Panc1 (cell line): ENCODE results near the gene PHTF2. TPM values are rescaled to one million over a fixed set of nuclear protein-coding genes. Genes with fewer than 3 reads are reported as not detected.

Experiments used
- ATAC-seq: fragments of 200-7000 bp; cut with Tn5 transposase; 2 replicates; pipeline ENCODE4 v1.9.1; 2020; ENCODE audit warnings: mild to moderate bottlenecking, moderate library complexity
- BruUV-seq: library from RNA; stranded (reverse); fragments of 400-500 nt; replicated peaks from 2 replicates; lab custom pipeline; 2021; lab: Mats Ljungman, UMichigan
- CTCF ChIA-PET: fragments of 300-600 bp; sonication (Branson Sonifier 250); formaldehyde crosslinking; loops from one replicate; lab custom pipeline; 2022; ENCODE audit warnings: antibody characterized with exemption; lab: Charles Lee
- POLR2A ChIA-PET: fragments of 300-600 bp; sonication (Branson Sonifier 250); formaldehyde crosslinking; loops from one replicate; lab custom pipeline; 2022; ENCODE audit warnings: antibody characterized with exemption; lab: Charles Lee
- DNase-seq: peaks from one replicate; pipeline ENCODE4 v3.0.0-alpha.2; 2010; ENCODE audit warnings: low read depth, low spot score
- H3K27ac ChIP-seq: 2 replicates; pipeline ENCODE4 v1.5.1; 2011; ENCODE audit warnings: mild to moderate bottlenecking, low read length, inconsistent platforms
- H3K27me3 ChIP-seq: fragments of 200-500 bp; sonication (Bioruptor generic); 2 replicates; pipeline ENCODE4 v1.6.0; 2014; ENCODE audit warnings: low read length, inconsistent platforms; ENCODE audit not compliant: control insufficient read depth, insufficient read depth
- H3K36me3 ChIP-seq: fragments of 200-500 bp; sonication (Bioruptor generic); 2 replicates; pipeline ENCODE4 v1.5.1; 2014; ENCODE audit warnings: inconsistent platforms, mild to moderate bottlenecking, low read length, moderate library complexity; ENCODE audit not compliant: control insufficient read depth, insufficient read depth
- H3K4me1 ChIP-seq: 2 replicates; pipeline ENCODE4 v1.5.1; 2011; ENCODE audit warnings: inconsistent platforms, mild to moderate bottlenecking, low read length, moderate library complexity; ENCODE audit not compliant: control insufficient read depth, insufficient read depth
- H3K4me3 ChIP-seq, 2 experiments: 2 replicates each; pipeline ENCODE4 v1.5.1; 2011 to 2012; ENCODE audit warnings: low read depth in 2 of 2, low read length in 2 of 2, mild to moderate bottlenecking in 2 of 2, inconsistent platforms in 1 of 2, moderate library complexity in 1 of 2
- H3K9me3 ChIP-seq: fragments of 200-500 bp; sonication (Bioruptor generic); 2 replicates; pipeline ENCODE4 v1.5.1; 2014; ENCODE audit warnings: low read depth, mild to moderate bottlenecking, inconsistent platforms, low read length, moderate library complexity; ENCODE audit not compliant: control insufficient read depth, insufficient read depth
- POLR2AphosphoS5 ChIP-seq: IDR thresholded peaks from 2 replicates; pipeline ENCODE4 v1.6.1; 2012; ENCODE audit warnings: mild to moderate bottlenecking, low read depth, low read length, moderate library complexity
- SIN3A ChIP-seq: IDR thresholded peaks from 2 replicates; pipeline ENCODE4 v1.6.1; 2012; ENCODE audit warnings: low read depth, mild to moderate bottlenecking, low read length, moderate library complexity, borderline replicate concordance; ENCODE audit not compliant: insufficient read depth
- TCF7L2 ChIP-seq: IDR thresholded peaks from 2 replicates; pipeline ENCODE4 v1.6.1; 2011; ENCODE audit warnings: mild to moderate bottlenecking, low read depth, low read length, inconsistent platforms
- in situ Hi-C: cut with HindIII; loops from 2 replicates; pipeline ENCODE4 v1.10.0; 2016; ENCODE audit warnings: low sequenced_read_pairs, low pct_unique_long_range_greater_than_20kb
- intact Hi-C: fragments of 100-400 bp; cut with micrococcal nuclease; formaldehyde crosslinking; loops from one replicate; pipeline ENCODE4 v1.10.0; 2022; ENCODE audit not compliant: unreplicated experiment
- total RNA-seq: library from RNA; stranded (reverse); gene quantifications from one replicate; pipeline ENCODE4 v1.2.1, GENCODE V29; 2021; ENCODE audit not compliant: unreplicated experiment
- TF ChIP-seq, protein P1 (sequence below): fragments of 450-650 bp; IDR thresholded peaks from 2 replicates; pipeline ENCODE4 v1.5.1; 2017; ENCODE audit warnings: mild to moderate bottlenecking
- TF ChIP-seq, protein P2 (sequence below), 2 experiments: IDR thresholded peaks; 2 replicates each; pipeline ENCODE4 v1.6.1; 2011 to 2012; ENCODE audit warnings: low read depth in 2 of 2, control low read depth in 1 of 2, low read length in 1 of 2, mild to moderate bottlenecking in 1 of 2, moderate library complexity in 1 of 2; ENCODE audit not compliant: insufficient read depth in 1 of 2

Gene PHTF2
- total RNA-seq, 1 experiment from 2014 or later = 61.5 TPM

DNA sequence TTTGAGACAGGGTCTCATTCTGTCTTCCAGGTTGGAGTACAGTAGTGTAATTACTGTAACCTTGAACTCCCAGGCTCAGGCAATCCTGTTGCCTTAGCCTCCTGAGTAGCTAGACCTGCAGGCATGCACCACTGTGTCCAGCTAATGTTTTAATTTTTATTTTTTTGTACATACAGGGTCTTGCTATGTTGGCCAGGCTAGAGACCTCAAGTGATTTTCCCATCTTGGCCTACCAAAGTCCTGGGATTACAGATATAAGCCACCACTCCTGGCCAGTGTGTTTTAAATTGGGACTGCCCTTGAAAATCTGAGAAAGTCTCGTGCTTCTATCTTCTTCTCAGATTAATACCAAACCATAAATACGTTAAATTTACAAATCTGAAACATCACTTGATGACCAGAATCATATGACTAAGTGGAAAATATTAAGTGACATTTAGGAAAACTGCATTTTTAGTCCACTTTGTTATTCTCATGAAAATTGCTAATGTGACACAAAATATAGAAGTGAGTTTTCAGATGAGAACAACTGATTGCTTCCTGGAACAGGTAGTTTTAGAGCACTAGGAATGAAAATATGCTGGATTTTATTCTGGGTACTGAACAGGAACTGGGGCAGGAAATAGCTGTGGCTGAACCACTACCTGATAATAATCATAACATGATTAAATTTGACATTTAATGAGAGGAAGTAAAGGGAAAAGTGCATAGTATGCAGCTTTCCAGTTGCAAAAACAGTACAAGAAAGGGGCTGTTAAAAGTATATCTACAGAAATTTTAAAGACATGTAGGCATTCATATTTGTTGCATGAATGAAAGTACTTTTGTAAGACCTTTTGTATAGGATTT lies 4.2 kb downstream of the PHTF2 start:
- ChIA-PET POLR2A (interaction anchor here (0.5 to 0.6 kb wide), 2 partner anchors 12 to 36 kb away, joined by 3 to 9 read pairs; no protein-coding TSS in a partner anchor), CTCF (no interaction called here)
- Histone ChIP-seq H3K4me1 (peaks cover 19% of the 10 kb centered on the region), H3K9me3 (peaks cover 22% of the 10 kb centered on the region), H3K4me3 (no peak overlapping the region), H3K36me3 (no peaks in the 10 kb centered on the region; the same call in 1 of the 2 replicates), H3K27me3 (no peaks in the 10 kb centered on the region), H3K27ac (no peak overlapping the region)
- no TSS peak for BruUV-seq
- DNase-seq = no peak
- TF ChIP-seq POLR2AphosphoS5 = no peak
- TF ChIP-seq, protein P1, sequence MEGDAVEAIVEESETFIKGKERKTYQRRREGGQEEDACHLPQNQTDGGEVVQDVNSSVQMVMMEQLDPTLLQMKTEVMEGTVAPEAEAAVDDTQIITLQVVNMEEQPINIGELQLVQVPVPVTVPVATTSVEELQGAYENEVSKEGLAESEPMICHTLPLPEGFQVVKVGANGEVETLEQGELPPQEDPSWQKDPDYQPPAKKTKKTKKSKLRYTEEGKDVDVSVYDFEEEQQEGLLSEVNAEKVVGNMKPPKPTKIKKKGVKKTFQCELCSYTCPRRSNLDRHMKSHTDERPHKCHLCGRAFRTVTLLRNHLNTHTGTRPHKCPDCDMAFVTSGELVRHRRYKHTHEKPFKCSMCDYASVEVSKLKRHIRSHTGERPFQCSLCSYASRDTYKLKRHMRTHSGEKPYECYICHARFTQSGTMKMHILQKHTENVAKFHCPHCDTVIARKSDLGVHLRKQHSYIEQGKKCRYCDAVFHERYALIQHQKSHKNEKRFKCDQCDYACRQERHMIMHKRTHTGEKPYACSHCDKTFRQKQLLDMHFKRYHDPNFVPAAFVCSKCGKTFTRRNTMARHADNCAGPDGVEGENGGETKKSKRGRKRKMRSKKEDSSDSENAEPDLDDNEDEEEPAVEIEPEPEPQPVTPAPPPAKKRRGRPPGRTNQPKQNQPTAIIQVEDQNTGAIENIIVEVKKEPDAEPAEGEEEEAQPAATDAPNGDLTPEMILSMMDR = no peak
- TF ChIP-seq, protein P2, sequence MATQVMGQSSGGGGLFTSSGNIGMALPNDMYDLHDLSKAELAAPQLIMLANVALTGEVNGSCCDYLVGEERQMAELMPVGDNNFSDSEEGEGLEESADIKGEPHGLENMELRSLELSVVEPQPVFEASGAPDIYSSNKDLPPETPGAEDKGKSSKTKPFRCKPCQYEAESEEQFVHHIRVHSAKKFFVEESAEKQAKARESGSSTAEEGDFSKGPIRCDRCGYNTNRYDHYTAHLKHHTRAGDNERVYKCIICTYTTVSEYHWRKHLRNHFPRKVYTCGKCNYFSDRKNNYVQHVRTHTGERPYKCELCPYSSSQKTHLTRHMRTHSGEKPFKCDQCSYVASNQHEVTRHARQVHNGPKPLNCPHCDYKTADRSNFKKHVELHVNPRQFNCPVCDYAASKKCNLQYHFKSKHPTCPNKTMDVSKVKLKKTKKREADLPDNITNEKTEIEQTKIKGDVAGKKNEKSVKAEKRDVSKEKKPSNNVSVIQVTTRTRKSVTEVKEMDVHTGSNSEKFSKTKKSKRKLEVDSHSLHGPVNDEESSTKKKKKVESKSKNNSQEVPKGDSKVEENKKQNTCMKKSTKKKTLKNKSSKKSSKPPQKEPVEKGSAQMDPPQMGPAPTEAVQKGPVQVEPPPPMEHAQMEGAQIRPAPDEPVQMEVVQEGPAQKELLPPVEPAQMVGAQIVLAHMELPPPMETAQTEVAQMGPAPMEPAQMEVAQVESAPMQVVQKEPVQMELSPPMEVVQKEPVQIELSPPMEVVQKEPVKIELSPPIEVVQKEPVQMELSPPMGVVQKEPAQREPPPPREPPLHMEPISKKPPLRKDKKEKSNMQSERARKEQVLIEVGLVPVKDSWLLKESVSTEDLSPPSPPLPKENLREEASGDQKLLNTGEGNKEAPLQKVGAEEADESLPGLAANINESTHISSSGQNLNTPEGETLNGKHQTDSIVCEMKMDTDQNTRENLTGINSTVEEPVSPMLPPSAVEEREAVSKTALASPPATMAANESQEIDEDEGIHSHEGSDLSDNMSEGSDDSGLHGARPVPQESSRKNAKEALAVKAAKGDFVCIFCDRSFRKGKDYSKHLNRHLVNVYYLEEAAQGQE (IDR thresholded peaks at IDR 0.05; ENCODE audit: insufficient read depth in 1 of 2, low read depth in 2 of 2, low read length in 1 of 2) = no peak
- no peak for TF ChIP-seq SIN3A
- no peak for TF ChIP-seq TCF7L2
- in situ Hi-C loops (no loop called here), intact Hi-C loops (no loop called here)
- ATAC-seq = no peak

DNA sequence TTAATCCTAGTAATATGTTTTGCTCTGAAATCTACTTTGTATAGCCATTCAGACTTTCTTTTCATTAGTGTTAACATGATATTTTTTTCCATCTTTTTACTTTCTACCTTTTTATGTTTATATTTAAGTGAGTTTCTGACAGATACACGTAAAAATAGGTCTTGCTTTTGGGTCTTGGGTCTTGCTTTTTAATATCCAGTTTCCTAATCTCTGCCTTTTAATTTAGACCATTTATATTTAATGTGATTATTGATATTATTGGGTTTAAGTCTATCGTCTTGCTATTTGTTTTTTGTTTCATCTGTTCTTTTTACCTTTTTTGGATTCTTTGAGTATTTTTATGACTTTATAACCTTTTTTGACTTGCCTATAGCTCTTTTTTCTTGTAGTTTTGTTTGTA lies 7.9 kb downstream of the PHTF2 start:
- ChIA-PET POLR2A (no interaction called here), CTCF (no interaction called here)
- no peaks in the 10 kb centered on the region for H3K27me3 ChIP-seq
- H3K9me3 ChIP-seq = peaks cover 36% of the 10 kb centered on the region
- H3K36me3 ChIP-seq = no peaks in the 10 kb centered on the region
- TF ChIP-seq POLR2AphosphoS5 (no peak), TCF7L2 (no peak), SIN3A (no peak)
- TF ChIP-seq, protein P1 = no peak
- TF ChIP-seq, protein P2 (IDR thresholded peaks at IDR 0.05; ENCODE audit: insufficient read depth in 1 of 2, low read depth in 2 of 2, low read length in 1 of 2) = no peak
- peaks cover 8% of the 10 kb centered on the region; the same call in 1 of the 2 replicates for H3K4me1 ChIP-seq
- no TSS peak for BruUV-seq
- ATAC-seq (no peak), DNase-seq (no peak)
- intact Hi-C loops (no loop called here), in situ Hi-C loops (no loop called here)
- no peak overlapping the region for H3K4me3 ChIP-seq
- H3K27ac ChIP-seq = no peak overlapping the region
